Lower leg skin (tissue), 3 donors: ENCODE results near the gene NINL.

Experiments
- CTCF ChIP-seq, 3 donors: fragments of 450-650 bp; IDR thresholded peaks; one replicate each; pipeline ENCODE4 v1.5.1; 2016; ENCODE audit warnings: antibody characterized with exemption in 3 of 3, mild to moderate bottlenecking in 3 of 3, moderate library complexity in 2 of 3
- POLR2A ChIP-seq, 2 donors: fragments of 450-650 bp; IDR thresholded peaks; one replicate each; pipeline ENCODE4 v1.6.1; 2016 to 2017; ENCODE audit warnings: antibody characterized with exemption in 2 of 2, mild to moderate bottlenecking in 1 of 2, moderate library complexity in 1 of 2

- TF ChIP-seq CTCF (IDR thresholded peaks at IDR 0.05) (peak in 1 of 3 donors; percentile 10), POLR2A (IDR thresholded peaks at IDR 0.05) (no peak)
Observed at GRCh38 chr20:25623225-25623735, 37.9 kb upstream of the NINL start.
